GM13976 (cell line): Measurements from ENCODE around the gene CCDC70.
A peak's percentile ranks its signal among the peaks of the same experiment; 100 is the strongest.
"Not testable (repeated sequence)": the region's sequence is repeated elsewhere in the genome, so short reads cannot be mapped to it uniquely, and the experiment has no call there.

ENCODE experiments used
- DNase-seq: peaks from one replicate; pipeline ENCODE4 v3.0.0; 2012; ENCODE audit warnings: low spot score
- in situ Hi-C: fragments of 300-500 bp; cut with MboI; formaldehyde crosslinking; loops from one replicate; pipeline ENCODE4 v1.12.0; 2022; ENCODE audit warnings: low sequenced_read_pairs, mixed read lengths, inconsistent platforms; ENCODE audit not compliant: unreplicated experiment
- TF ChIP-seq, protein P1 (sequence below): IDR thresholded peaks from 2 replicates; pipeline ENCODE4 v1.5.1; 2012; ENCODE audit warnings: borderline replicate concordance, mild to moderate bottlenecking; ENCODE audit not compliant: insufficient read depth; ENCODE audit errors: extremely low read depth, missing control alignments, control extremely low read depth

Gene CCDC70

GRCh38 chr13:51823359-51823758, 38.4 kb upstream of the CCDC70 start:
- in situ Hi-C loops = no loop called here
- DNase-seq = no peak
- TF ChIP-seq, protein P1, sequence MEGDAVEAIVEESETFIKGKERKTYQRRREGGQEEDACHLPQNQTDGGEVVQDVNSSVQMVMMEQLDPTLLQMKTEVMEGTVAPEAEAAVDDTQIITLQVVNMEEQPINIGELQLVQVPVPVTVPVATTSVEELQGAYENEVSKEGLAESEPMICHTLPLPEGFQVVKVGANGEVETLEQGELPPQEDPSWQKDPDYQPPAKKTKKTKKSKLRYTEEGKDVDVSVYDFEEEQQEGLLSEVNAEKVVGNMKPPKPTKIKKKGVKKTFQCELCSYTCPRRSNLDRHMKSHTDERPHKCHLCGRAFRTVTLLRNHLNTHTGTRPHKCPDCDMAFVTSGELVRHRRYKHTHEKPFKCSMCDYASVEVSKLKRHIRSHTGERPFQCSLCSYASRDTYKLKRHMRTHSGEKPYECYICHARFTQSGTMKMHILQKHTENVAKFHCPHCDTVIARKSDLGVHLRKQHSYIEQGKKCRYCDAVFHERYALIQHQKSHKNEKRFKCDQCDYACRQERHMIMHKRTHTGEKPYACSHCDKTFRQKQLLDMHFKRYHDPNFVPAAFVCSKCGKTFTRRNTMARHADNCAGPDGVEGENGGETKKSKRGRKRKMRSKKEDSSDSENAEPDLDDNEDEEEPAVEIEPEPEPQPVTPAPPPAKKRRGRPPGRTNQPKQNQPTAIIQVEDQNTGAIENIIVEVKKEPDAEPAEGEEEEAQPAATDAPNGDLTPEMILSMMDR = no peak

DNA sequence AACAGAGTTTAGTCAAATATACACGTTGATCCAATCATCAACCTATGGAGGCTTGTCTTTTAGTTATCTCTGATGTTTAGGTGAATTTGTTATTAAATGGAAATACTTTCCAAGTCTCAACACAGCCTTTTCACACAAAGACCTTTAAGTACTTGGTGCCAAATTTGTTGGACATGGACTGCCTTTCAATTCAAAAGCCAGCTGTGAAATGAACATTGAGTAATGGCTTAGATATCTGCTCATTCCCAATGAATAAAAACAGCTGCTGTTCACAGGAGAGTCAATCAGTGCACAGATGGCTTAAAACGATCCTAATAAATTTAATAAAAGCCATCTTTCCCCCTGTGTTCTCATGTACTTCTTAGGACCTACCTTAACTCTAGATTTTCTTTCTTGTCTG, 37.9 kb upstream of the CCDC70 start:
- TF ChIP-seq, protein P1 = no peak
- in situ Hi-C loops = no loop called here
- DNase-seq = no peak

GRCh38 chr13:51824712-51825111, 37.1 kb upstream of the CCDC70 start:
- DNase-seq, in situ Hi-C loops: not testable (repeated sequence)

DNA sequence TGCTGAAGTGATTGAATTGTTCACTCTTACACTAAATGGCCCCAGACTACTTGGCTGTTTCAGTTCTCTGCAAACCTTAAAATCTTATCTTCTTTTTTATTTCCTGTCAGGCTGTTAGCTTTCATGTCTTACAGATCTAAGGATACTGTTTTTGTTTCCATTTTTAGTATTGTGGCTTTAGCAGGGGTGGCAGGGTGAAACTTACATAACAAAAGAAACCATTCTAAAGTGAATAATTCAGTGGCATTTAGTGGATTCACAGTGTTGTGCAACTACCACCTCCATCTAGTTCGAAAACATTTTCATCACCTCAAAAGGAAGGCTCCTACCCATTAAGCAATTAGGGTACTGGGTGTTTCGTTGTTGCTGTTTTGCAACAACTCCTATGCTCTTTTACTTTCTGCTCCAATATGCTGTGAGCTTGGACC, 36.6 kb upstream of the CCDC70 start:
- TF ChIP-seq, protein P1 = no peak
- in situ Hi-C loops = no loop called here
- peak; percentile 27 for DNase-seq

DNA sequence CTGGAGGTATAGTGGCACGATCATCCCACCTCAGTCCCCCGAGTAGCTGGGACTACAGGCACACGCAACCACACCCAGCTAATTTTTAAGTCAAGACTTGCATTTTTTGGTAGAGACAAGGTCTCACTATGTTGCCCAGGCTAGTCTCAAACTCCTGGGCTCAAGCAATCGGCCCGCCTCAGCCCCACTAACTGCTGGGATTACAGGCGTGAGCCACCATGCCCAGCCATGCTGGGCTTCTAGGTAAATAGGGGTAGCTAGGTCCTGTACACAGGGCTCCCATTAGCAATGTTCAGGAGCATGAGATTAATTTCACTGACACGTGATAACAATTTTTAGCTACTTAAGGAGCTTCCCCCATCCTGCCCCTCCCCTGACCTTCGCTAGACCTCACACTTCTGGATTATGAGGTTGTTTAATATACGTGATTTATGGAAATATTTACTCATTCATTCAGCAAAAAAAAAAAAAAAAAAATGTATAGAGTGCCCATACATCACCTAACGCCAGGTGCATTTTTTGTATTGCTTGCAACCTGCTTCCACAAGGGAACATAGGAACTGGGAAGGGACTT, 36.0 kb upstream of the CCDC70 start:
- in situ Hi-C loops = no loop called here
- no peak for DNase-seq
- TF ChIP-seq, protein P1 = no peak

DNA sequence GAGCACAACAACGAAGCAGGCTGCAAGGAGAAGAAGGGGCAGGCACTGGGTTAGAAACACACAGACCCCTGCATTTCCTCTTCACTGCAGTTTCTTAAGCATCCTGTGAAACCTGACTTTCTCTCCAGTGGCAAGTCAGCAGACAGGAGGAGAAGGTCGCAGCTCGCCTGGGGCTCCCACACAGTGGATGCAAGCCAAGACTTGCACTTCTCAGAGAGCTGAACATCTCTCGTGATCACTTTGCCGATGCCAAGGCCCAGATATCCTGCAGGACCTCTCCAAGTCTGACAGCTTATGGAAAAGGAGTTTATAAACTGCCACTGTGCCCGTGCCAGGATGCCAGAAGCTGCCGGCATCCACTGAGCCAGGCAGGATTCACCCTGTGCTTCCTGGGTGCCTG, 35.2 kb upstream of the CCDC70 start:
- in situ Hi-C loops = no loop called here
- DNase-seq = no peak
- TF ChIP-seq, protein P1 = no peak

DNA sequence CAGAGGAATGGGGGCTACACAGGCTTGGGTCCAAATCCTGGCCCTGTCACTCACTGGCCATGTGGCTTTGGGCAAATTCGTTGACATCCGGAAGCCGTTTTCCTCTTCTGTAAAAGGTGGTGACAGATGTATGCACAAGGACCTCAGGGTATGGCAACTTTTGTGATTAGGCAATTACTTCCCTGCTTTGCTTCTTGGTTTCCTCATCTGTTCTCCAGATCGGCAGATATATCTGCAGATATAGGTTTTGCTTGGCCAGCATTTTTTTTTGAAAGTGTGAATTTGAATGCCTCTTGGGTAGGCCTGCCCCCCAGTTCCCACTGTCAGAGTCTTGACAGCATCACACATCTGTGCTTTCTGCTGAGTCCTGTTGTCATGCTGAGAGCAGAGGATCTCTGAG, 34.5 kb upstream of the CCDC70 start:
- in situ Hi-C loops = no loop called here
- TF ChIP-seq, protein P1 = no peak
- no peak for DNase-seq
